NCI-H748 (cell line): Measurements from ENCODE around the gene TTC28.

Experiments used
- DNase-seq: peaks from one replicate; lab custom pipeline; 2025; ENCODE audit not compliant: unreplicated experiment; lab: John Stamatoyannopoulos, UW

TTC28 gene

DNA sequence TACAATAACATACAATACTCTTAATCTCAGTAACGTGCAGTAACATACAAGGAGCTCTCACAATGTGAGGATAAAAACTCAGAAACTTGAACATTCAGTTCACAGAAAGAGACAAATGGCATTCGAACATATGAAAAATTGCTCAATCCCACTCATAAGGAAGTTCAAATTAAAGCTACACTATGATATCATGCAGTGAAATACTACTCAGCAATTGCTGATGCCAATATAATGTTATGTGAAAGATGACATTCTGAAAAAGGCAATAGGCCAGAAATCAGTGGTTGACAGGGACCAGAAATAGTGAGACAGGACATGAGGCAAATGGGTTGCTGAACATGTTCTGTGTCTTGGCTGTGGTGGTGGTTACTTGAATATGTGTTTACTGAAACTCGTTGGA, 726.9 kb downstream of the TTC28 start:
- DNase-seq = no peak

DNA sequence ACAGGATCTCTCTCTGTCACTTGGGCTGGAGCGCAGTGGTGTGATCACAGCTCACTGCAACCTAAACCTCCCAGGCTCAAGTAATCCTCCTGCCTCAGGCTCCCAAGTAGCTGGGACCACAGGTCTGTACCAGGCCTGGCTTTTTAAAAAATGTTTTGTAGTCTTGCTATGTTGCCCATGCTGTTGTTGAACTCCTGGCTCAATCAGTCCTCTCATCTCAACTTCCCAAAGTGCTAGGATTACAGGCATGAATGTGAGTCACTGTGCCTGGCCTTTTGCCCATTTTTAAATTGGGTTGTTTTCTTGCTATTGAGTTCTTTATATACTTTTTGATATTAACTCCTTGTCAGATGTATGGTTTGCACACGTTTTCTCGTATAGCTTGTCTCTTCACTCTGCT, 727.5 kb downstream of the TTC28 start:
- DNase-seq = no peak

DNA sequence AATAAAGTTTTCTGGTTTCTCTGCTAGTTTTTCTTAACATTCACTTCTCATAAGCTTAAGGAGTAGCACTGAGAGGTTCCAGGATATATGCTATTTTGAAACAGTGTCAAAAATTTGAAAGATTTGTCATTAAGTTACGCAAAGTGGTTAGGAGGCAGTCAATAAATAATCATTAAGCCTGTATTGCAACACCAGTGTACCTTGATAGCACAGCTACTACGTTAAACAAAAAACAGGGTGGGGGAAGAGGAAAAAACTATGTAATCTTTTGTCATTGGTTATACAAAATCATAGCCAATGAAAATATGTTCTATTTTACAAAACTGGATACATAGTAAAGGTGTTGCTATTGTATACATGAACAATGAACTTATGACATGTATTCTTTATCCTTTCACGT, 730.2 kb downstream of the TTC28 start:
- DNase-seq = no peak

DNA sequence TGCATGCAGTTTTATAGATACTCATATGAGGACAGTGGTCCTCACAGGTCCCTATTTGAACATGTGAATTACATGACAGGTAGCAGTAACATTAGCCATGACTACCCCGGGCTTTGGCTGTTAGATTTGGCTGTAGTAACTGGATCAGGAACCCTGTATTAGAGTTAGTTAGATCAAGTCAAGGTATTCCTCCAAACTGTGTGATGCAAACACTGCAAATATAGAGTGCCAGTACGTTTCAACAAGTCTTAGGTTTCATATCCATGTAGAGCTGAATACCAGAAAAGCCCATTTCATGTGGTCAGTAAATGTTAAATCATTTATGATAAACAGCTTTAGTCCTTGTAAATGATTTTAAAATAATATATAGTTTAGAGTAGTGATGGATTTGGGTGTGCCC, 731.1 kb downstream of the TTC28 start:
- DNase-seq = no peak

DNA sequence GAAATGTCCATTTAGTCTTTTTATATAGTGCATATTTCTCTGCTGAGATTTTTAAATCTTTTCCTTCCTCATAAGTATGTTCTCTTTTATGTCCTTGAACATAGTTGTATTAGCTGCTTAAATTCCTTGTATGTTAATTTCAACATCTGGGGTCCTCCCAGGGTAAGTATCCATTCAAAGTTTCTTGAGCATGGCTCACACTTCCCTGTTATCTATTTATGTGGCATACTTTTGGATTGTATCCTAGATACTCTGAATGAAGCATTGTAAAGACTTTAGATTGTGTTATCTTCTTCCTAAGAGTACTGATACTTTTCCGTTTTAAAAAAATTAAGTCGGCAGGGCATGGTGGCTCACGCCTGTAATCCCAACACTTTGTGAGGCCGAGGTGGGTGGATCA, 732.2 kb downstream of the TTC28 start:
- DNase-seq = no peak

DNA sequence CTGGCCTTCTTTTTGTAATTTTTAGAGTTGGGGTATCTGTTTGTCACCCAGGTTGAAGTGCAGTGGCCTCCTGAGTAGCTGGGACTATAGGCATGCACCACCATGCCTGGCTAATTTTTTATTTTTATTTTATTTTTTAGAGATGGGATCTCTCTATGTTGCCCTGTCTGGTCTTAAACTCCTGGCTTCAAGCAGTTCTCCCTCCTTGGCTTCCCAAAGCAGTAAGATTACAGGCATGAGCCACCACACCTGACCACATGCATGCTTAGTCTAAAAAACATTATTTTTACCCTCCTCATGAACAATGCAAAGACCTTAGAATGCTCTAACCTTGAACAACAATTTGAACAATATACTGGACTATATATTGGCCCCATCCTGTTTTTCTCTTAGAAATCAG, 738.5 kb downstream of the TTC28 start:
- DNase-seq = no peak

DNA sequence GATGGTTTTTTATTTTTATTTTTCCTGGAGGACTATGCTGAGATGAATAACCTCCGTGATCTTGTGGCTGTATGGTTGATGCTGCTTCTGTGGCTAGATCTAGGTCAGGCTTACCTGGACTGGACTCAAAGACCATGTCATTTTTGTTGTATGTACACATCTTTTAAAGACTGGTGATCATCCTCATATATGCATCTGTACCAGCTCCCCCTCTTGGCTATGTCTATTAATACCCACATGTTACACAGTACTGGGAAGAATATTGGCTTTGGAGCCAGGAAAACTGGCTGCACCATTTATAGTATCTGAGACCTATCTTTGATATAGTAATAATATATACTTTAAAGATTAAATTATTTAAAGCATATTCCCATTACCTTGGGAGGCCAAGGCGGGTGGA, 742.2 kb downstream of the TTC28 start:
- no peak for DNase-seq

DNA sequence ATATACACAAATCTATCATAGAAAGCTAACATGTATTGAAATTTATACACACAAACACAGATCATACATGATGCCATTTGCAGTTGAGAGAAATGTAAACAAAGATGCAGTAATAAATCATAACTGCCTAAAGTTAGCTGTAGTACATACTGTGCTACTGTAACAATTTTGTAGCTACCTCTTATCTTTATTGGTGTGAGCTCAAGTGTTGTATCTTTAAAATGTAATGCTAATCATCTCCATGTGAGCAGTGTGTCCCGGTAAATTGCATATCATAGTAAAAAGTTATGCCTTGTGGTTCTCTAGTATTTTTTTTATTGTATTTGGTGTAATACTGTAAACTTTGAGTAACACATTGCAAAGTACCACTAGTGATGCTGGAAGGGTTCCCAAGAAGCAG, 743.7 kb downstream of the TTC28 start:
- DNase-seq = no peak

DNA sequence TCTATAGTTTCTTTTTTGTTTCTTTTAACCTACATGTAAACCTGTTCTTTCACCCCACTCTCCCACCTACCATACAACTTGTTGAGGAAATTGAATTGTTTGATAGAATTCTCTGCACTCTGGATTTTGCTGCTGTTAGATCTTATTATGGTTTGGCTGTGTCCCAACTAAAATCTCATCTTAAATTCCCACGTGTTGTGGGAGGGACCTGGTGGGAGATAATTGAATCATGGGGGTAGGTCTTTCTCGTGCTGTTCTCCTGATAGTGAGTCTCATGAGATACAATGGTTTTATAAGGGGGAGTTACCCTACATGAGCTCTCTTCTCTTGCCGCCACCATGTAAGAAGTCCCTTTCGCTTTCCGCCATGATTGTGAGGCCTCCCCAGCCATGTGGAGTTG, 745.6 kb downstream of the TTC28 start:
- no peak for DNase-seq

DNA sequence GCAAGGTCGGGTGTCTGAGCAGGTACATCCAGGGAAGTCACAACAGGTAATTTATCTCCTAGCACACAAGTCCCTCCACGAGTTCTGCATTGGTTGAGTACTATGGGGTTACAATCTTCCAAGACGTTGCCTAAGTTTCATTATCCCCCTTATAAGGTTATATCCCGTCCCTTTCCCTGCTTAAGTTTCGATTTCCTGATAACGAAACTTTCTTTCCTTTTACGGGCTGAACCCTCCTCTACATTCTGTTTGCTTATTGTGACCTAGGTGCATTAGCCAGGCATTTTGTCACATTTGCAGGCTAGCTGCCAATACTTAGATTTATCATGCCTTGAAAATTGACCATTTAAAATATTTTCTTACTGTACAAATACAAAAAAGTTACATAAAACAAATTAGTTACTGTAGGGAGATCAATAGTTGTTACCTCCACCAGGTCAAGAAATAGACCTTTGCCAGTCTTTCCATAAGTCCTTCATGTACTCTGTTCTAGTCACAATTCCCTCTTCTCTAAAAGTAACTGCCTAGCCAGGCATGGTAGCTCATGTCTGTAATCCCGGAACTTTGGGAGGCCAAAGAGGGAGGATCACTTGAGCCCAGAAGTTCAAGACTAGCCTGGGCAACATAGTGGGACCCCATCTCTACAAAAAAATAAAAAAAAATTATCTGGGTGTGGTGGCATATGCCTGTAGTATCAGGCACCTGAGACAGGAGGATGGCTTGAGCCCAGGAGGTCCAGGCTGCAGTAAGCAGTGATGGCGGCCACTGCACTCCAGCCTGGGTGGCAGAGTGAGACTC, 746.3 kb downstream of the TTC28 start:
- no peak for DNase-seq

DNA sequence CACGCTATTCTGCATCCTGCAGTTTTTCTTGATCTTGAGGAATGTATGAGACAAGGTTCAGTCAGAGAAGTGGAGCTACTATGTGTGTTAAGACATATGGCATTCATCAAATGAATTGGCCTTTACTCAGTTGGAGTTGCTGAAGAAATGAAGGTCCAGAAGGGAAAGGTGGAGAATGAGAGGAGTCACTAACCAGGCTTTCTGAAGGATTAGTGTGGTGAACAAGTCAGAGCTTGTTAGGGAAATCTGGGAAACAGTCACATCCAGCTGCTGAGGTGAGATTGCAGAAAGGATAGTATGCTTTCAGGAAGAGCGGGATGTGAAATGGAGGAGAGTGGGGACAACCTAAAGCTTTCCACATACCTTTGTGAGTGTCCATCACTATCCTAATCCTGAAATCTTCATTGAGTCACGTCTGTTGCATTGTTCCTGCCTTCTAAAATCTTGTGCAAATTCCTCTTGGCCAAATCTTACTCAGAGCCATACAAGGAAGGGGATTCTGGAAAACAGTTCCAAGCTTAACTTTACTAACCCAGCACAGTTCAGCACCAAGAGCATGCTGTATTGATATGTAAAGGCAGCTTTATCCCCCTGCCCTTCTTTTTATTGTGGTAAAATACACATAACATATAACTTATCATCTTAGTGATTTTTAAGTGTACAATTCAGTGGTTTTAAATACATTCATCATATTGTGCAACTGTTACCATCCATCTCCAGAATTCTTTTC, 749.1 kb downstream of the TTC28 start:
- no peak for DNase-seq
